Erythroblast (primary cell): Measurements from ENCODE around the gene RASD2.

Experiments used
- GATA1 ChIP-seq: IDR thresholded peaks from 2 replicates; pipeline ENCODE4 v1.6.1; 2011; ENCODE audit warnings: low read depth, mild to moderate bottlenecking, control low read depth, low read length, moderate library complexity
- POLR2A ChIP-seq: IDR thresholded peaks from 2 replicates; pipeline ENCODE4 v1.6.1; 2011; ENCODE audit warnings: mild to moderate bottlenecking, low read length

DNA sequence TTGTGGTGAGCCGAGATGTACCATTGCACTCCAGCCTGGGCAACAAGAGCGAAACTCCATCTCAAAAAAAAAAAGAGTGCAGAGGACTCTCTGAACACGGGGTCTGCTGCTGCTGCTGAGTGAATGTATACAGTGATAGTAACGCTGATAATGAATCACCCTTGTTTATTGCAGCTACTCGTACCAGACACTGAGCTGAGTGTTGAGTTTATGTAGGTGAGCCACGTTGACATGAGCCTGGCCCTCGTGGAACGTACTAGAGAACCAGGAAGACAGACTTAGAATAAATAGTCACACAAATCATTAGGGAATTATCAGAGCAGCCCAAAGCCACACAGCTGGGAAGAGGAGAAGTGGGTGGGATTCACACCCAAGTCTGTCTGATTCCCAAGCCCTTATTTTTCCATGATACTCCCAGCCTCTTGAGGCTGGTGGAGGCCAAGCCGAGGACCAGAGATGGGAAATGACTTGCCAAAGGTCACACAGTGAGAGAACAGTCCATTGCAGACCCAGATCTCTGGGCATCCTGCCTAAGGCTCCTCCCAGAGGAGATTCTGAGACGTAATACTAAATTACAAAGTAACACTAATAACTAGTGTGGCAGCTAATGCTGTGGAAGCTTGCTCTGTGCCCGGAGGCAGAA is 41.7 kb downstream of the RASD2 start:
- TF ChIP-seq POLR2A (no peak), GATA1 (no peak)
